Endometrial microvascular endothelial cells (primary cell): ENCODE measurements around the gene MTAP. TPM values are rescaled to one million over a fixed set of nuclear protein-coding genes. Genes with fewer than 3 reads are reported as not detected.

Experiments used
- in situ Hi-C: cut with HindIII; loops from 2 replicates; pipeline ENCODE4 v1.10.0; 2017; ENCODE audit warnings: low sequenced_read_pairs, low pct_unique_long_range_greater_than_20kb; ENCODE audit errors: inconsistent ontology term
- total RNA-seq: library from RNA; depleted of rRNA; stranded (reverse); fragments of >200 nt; gene quantifications from one replicate; pipeline ENCODE4 v1.2.3, GENCODE V29; 2015; ENCODE audit errors: inconsistent ontology term

Gene MTAP
- total RNA-seq: 44.7 TPM

- in situ Hi-C loops: loop anchor here (25.0 kb wide), 4 partner anchors 235 to 465 kb away; partner anchors contain the start of gene KLHL9
These were observed at the start of gene MTAP for GRCh38 chr9:21802418-21803000. Gene MTAP, plus strand, starts transcription at chr9:21802636. Its CDS starts 113 bp downstream, at chr9:21802749.

DNA sequence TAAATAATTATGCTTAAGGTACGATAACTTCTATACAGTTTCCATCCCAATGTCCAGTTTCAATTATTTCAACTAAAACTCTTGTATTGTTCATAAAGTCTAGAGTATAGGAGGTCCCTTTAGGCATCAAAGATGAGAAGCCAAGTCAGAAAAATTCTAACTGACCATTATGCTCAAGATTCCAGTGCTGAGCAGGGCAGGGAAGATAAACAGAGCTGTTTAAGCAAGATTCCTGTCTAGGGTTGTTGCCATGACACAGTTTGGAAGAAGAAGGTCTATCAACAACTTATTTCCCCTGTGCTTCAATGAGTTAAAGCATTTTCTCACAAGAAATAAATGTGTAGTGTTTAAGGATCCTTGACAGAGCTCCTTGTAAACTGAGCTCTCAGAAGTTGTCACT is 48.9 kb upstream of the MTAP start:
- in situ Hi-C loops: no loop called here

GRCh38 chr9:21754741-21755140 is 47.7 kb upstream of the MTAP start:
- in situ Hi-C loops: no loop called here

DNA sequence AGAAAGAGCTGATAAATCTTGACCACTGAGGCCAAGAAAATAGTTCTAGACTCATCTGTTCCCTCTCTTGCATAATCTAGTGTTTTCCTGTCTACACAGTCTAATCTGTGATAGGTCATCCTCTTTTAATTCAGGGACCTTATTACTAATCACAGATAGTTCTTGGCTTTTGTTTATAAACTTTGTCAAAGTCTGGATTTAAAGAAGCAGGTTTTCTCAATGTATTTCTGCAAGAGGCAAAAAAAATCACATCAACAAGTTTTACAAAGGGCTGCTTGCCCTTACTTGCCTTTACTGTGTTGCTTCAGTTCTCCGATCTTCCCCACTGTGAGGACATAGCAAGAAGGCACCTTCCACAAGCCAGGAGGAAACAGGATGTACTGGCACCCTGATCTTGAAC is 43.9 kb upstream of the MTAP start:
- in situ Hi-C loops: no loop called here

- in situ Hi-C loops: no loop called here
These were observed 41.0 kb upstream of the MTAP start for GRCh38 chr9:21761309-21761901.

DNA sequence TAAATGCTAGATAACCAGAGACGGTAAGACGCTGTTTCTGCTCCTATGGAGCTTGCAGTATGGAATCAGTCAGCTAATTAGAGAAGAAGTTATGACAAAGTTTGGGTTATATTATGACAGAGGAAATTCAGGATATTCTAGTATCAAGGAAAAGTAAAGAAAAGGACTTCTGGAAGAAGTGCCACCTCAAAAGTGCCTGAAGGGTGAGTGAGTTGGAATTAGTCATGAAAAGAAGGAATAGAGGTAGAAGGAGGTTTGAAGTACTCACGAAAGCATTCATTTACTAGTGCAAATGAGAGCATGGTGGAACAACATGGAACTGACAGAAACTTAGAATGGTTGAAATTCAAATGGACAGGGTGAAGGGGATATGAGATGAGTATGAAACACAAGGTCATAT is 40.4 kb upstream of the MTAP start:
- in situ Hi-C loops: no loop called here

DNA sequence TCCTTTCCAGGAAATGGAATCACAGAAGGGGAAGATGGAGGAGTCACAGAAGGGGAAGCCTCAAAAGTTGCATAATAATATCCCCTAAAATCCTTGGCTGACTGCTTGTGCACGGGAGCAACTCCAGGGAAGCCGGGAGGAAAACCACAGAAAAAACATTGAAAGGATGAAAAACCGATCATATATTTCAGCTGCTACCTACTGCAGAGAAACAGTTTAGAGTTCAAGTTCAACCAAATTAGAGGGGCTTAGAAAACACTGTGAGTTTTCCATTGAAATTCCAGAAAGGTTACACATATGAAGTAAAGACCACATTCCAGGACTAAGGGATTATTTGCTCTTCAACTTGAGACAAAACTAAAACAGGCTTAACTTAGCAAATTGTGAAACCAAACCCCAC is 37.6 kb upstream of the MTAP start:
- in situ Hi-C loops: no loop called here

DNA sequence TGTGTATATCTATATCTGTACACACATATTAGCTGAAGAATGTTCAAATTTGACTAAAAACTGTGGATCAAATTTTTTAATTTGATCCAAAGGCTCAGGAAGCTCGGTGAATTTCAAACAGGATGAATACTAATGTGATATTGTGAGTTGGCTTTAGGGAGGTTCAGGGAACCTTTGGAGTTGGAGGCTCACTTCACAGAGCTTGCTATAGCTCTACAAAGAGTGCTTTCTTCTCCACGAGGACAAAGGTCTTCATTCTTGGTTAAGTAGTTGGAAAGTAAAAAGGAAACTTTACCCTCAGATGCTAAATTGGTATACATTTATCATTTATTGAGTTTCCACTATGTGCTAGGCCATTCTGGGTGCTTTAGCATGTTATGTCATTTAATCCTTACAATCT is 36.3 kb upstream of the MTAP start:
- in situ Hi-C loops: no loop called here

DNA sequence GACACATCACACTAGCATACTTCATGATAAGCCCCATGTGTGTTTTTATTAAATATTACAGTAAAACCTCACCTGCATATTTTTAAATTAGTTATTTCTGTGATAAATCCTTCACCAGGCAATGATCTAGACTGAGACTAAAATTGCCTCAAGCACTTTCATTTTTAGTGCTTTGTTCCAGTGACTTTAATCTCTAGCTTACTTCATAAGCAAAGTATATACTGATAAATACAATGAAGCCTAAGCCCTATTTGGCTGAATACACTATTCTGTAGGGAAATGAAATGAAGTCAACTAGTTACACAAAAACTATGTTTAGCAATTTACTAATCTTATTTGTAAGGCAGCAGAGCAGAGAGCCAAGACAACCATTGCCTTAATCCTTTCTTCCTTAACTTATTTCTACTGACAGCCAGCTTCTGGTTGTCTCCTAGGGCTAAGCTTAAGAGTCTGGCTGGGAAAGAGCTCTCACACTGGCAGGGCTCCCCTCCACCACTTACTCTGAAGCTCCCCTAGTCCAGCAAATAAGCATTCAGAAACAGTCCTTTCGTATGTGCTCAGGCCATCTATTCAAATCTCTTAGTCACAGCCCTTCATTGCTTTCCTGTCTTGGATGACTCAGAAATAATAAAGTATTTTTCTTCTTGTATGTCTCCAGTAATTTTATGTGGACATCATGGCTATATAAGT is 31.4 kb upstream of the MTAP start:
- in situ Hi-C loops: no loop called here

DNA sequence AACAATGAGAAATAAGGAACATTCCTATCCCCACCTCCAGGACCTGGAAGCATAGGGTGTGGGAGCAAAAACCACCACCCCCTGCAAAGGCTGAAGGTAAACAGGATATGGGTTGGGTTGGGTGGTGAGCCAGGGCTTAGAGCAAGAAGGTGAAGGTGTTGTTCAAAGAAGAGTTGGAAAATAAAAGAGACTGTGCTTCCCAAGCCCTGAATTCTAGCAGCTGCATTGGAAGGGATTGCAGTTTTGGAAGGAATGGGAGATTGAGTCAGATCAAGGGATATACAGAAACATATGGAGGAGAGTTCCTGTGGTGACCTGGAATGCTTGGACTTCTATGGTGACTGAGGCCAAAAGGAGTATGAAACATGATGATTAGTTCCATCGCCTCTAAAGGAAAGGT is 24.7 kb upstream of the MTAP start:
- in situ Hi-C loops: no loop called here

DNA sequence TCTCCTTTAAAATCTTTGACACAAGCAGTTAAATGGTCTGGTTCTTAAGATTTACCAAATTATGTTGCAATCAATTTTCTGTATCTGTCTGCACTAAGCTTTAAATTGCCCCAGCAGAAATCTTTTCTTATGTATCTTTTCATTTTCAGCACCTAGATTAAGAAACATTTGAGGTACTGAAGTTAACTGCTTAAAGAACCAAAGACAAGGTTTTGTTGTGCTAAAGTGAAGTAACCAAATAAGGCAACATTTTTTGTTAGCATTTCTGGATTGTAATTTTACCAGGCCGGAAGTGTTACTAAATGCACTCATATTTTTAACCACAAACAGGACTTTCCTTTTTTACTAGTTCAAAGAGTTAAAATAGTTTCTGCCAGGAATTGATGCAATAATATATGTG is 24.1 kb upstream of the MTAP start:
- in situ Hi-C loops: no loop called here

GRCh38 chr9:21779397-21779796 is 23.0 kb upstream of the MTAP start:
- in situ Hi-C loops: no loop called here

- in situ Hi-C loops: no loop called here
These were observed 20.8 kb upstream of the MTAP start for GRCh38 chr9:21781656-21782055.

GRCh38 chr9:21782205-21782604 is 20.2 kb upstream of the MTAP start:
- in situ Hi-C loops: no loop called here

DNA sequence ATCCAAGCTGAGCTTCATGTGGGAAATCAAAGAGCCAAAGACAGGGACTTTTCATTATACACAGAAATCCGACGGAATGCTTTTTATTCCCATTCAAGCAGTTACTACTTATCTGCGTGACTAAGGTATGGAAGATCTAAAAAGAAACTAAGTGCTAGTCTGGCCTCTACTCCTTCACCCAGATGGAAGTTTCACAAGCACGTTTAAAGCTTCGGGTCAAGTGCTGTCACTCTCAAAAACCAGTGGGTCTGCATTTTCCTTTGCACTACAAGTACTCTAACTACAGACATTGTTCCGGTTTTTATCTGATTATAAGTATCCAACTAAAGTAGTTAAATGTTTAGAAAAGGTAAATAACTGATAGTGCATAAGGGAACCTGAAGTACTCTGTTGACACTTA is 13.7 kb upstream of the MTAP start:
- in situ Hi-C loops: no loop called here

GRCh38 chr9:21789541-21790037 is 12.8 kb upstream of the MTAP start:
- in situ Hi-C loops: no loop called here

DNA sequence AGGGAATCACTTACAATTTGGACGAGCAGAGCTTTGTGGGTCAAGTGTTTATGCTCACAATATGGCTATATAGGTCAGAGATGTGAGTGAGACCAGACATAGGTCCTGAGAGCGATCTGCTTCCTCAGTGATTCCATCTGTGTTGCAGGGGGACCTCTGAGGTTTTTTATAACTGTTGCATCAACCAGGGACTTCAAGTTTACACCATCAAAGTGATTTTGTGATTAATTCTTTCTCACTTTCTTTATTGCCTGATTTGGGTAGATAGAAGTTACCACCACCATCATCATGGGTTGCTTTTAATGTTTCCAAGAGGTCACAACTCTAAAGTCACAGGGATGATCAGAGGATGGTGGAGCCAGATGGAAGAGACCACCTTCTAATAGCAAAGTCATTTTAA is 7.0 kb upstream of the MTAP start:
- in situ Hi-C loops: no loop called here

DNA sequence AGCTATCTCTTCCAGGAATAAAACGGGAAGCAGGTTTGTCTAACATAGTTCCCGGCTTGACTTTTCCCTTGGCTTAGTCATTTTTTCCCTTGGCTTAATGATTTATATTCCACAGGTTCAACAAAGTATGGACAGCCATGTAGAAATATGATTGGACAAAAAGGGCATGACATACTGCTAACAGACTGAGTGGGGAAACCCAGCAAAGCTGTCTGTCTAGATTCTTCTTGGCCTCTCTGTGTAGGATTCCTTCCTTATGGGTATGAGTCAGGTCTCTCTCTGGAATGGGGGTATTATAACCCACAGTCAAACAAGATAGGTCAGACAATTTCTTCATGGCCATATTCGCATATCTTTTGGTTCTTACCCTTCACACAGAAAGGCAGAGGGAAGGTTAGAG is 5.7 kb upstream of the MTAP start:
- in situ Hi-C loops: no loop called here

DNA sequence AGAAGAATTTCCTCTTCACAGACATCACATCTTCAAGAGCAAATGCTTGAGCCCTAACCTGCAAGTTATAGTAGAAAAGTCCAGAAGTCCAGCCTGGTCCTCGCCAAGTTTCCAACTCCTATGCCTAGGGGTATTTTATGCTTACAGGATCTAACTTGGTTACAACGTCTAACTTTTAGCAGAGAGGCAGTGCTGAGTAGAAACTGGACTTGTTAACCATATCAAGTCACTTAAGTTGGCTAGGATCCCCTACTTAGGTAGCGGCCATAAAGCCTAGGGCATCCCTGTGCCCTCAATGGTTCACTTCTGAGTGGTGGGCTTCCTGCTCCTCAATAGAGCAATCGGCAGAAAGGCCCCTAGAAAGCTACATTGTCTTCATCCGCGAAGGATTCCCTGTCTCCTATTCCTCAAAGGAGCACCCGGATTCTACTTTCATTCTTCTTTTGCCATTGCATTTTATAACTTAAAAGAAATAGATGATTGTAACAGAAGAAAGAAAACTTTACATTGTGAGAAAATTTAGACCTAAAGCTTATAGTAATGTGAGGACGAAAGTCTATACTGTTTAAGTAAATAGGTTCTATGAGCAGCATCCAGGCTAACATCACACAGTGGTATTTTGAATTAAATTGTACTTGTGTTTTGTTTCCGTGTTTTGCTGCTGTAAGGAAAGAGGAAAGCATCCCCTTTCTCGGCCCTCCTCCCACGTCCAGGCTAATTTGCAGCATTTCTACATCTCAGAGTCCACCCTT is 1.3 kb upstream of the MTAP start:
- in situ Hi-C loops: loop anchor here (25.0 kb wide), 4 partner anchors 236 to 464 kb away; partner anchors contain the start of gene KLHL9
